NCI-H187 treated with DMSO at 0.1 percent for 48 hours (cell line): ENCODE measurements around the gene NME1.
"Not testable (repeated sequence)": the region's sequence is repeated elsewhere in the genome, so short reads cannot be mapped to it uniquely, and the experiment has no call there.

ENCODE experiments used
- DNase-seq: peaks from one replicate; lab custom pipeline; 2025; lab: John Stamatoyannopoulos, UW

Gene NME1

DNA sequence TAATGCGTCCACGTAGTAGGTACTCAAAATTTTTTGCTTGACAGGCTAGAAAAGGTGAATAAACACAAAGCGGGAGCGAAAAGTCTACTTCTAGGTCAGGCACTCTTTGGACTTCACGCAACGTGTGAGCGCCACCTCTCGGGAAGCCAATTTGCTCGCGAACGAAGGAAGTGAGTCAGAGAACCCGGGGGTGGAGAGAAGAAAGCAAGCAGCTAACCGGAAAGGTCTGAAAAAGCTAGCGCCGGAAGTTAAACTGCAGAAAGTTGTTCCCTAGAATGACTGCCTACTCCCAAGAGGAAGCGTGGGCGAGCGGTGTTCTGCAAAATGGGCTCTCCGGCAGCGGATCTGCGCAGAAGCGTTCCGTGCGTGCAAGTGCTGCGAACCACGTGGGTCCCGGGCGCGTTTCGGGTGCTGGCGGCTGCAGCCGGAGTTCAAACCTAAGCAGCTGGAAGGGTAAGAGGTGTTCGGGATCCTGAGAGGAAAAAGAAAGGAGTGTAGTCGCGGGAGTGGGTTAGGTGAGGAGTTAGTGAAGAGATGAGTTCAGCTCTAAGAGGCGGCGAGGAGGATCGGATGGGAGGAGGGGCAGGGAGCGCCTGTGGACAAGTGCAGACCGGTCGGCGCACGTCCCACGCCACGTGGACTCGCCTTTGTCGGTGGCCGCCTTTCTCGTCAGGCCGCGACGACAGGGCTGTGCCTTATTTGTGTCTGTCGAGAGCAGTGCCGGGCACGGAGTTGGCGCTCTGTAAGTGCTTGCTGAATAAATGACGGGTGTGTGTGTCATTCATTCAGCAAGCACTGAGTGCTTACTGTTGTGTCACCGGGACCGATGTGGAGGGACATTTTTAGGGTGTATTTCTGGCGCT lies at the start of gene NME1:
TSS of gene NME1 (plus strand) at position 350 of the 863 bp plus-strand sequence. CDS start 2,096 bp downstream, outside the sequence.
- peak; percentile 95 for DNase-seq

- DNase-seq, result no peak
Observed at GRCh38 chr17:51107778-51108177, 45.6 kb upstream of the NME1 start.

DNA sequence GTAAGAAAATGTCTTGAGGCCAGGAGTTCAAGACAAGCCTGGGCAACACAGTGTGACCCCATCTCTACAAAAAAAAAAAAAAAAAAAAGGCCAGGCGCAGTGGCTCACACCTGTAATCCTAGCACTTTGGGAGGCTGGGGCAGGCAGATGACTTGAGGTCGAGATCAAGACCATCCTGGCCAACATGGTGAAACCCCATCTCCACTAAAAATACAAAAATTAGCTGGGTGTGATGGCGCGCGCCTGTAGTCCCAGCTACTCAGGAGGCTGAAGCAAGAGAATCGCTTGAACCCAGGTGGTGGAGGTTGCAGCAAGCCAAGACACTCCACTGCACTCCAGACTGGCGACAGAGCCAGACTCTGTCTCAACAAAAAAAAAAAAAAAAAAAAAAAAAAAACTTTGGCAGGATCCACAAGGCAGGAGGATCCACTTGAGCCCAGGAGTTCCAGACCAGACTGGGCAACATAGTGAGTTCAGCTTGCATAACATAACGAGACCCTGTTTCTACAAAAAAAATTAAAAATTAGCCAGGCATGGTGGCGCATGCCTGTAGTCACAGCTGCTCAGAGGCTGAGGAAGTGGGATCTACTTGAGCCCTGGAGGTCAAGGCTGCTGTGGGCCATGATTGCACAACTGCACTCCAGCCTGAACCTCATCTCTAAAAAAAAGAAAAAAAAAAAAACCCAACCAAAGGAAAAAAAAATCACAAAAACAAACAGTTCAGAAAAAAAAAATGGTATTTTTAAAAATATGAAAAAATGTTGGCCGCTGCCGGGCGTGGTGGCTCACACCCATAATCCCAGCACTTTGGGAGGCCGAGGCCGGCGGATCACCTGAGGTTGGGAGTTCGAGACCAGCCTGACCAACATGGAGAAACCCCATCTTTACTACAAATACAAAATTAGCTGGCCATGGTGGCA lies 40.8 kb upstream of the NME1 start:
- DNase-seq, result not testable (repeated sequence)

- no peak for DNase-seq
Observed at GRCh38 chr17:51115179-51115578, 38.2 kb upstream of the NME1 start.

GRCh38 chr17:51118330-51119195 lies 34.8 kb upstream of the NME1 start:
- DNase-seq, result peak; percentile 29

DNA sequence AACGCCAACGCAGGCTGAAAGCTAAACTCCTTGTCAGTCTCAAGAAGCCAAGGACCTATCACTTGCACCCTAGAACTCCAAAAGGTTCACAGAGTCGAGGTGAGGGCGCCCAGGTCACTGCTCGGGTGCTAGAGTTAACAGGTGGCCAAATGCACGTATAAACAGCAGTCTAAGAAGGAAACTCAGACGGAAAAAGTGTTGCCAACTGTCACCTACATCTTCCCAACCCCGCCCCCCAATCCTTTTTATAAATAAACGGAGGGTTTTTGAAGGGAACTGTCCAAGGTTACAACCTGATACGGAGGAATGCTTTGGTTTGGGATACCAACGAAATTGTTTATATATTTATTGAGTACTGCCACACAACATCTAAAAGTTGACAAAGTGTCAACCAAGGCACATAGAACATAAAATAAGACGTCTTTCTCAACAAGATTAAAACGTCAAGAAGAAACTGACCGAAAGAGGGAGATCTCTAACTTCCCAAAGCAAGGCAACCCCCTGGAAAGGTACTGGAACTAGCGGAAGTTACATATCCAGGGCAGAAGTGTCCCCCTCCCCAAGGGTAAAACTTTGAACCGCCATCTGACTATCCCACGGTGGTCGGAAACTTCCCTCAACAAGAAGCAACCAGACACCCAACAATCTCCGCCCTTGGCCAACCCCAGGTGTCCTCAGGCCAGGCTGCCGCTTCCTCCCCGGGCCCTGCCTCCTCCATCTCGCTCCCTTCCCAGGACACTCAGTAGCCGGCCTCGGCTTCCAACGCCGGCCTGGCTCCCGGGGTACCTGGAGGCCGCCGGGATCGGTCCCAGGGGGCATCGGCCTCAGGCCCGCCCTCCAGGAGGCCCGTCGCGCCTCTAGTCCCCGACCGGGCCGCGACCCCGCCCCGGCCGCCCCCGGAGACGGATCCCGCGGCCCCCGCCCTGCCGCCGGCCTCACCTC lies 33.7 kb upstream of the NME1 start:
- no peak for DNase-seq

DNA sequence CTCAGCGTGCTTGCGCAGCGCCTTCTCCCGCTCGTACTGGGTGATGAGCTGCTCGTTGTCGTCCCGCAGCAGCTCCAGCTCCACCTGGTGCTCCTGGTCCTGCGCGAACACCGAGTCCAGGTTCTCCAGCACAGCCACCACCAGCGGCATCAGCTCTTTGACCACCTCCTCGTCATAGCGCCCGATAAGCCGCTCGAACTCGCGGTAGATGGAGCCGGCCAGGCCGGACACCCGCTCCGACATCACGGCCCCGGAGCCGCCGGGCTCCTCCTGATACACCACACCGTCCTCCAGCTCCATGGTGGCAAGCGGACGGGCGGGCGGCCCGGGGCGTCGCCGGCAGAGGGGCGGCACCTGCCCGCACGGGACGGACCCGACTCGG lies 33.0 kb upstream of the NME1 start:
- no peak for DNase-seq

DNA sequence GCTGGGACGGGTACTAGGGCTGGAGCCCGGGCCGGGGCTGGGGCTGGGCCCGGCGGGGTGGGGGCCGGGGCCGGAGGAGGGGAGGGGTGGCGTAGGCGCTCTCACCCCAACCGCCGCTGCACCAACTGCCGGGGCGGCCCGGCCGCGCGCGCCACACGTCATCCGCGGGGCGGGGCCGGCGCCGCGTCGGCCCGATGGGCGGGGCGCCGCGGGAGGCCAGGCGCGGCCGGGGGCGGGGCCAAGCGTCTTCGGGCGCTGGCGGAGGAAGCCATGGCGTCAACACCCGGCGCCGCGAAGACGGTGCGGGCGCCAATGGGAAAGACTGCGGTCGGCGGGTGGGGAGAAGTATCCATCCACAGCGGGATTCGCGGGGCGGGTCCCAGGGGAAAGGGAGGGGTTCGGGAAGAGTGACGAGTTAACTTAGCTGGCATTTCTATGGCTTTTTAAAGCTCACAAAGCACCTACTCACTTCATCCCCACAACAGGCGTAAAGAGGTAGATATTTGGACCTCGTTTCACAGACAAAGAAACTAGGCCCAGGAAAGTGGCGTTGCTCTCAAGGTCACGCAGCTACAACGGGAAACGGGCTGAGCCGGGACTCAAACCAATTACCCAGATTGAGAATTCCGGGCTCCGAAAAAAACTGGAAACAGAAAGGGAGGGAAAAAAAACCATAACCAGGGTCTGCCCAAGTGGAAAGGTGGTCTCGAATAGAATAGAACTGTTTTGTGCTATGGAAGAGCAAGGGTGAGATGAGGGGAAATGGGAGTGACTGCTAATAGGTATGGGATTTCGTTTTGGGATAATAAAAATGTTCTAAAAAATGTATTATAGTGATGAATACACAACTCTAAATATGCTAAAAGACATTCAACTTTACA lies 32.4 kb upstream of the NME1 start, which contains the start of gene SPAG9:
TSS of gene SPAG9 (minus strand) at position 130 of the 881 bp plus-strand sequence. CDS start 212 bp downstream, outside the sequence.
- DNase-seq, result peak; percentile 62

GRCh38 chr17:51121620-51122472 lies 31.5 kb upstream of the NME1 start:
- peak; percentile 7 for DNase-seq

DNA sequence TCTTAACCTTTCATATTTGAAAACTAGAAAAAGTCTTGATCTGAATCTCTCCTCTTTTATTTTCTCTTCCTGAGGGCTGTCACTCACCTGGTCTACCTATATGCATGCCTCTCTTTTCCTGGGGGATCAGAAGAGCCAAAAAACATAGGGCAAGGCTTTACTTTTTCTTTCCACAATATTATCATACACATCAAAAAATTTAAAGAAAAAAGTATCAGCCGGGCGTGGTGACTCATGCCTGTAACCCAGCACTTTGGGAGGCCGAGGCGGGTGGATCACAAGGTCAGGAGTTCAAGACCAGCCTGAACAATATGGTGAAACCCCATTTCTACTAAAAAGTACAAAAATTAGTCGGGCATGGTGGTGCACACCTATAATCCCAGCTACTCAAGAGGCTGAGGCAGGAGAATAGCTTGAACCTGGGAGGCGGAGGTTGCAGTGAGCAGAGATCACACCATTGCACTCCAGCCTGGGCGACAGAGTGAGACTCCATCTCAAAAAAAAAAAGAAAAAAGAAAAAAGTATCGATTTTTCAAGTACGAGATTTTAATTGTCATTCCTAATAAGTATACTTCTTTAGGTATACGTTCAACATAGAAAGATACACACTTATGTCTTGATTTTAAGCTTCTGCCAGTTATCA lies 30.8 kb upstream of the NME1 start:
- not testable (repeated sequence) for DNase-seq

DNA sequence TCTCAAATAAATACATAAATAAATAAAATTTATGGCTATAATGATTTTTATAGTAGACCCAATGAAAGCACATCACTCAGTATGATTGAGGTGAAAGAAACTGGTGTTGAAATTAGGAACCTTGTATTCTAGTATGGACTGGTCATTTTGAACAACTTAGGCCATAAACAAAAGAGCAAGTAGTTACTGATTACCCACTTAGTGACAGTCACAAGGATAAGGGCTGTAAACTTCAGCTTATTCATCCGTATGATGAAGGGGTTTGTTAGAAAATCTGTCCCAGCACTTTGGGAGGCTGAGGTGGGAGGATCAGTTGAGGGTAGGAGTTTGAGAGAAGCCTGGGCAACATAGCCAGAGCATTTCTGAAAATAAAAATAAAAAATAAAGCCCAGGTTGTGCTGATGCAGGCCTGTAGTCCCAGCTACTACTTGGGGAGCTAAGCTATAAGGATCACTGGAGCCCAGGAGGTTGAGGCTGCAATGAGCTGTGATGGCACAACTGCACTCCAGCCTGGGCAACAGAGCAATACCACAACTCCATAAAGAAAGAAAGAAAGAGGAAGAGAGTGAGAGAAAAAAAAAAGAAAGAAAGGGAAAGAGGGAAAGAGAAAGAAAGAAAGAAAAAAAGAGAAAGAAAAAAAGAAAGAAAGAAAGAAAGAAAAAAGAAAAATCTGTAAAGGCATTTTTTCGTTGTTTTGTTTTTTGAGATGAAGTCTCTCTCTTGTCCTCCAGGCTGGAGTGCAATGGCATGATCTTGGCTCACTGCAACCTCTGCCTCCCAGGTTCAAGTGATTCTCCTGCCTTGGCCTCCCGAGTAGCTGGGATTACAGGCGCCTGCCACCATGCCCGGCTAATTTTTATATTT lies 28.5 kb upstream of the NME1 start:
- DNase-seq, result no peak

DNA sequence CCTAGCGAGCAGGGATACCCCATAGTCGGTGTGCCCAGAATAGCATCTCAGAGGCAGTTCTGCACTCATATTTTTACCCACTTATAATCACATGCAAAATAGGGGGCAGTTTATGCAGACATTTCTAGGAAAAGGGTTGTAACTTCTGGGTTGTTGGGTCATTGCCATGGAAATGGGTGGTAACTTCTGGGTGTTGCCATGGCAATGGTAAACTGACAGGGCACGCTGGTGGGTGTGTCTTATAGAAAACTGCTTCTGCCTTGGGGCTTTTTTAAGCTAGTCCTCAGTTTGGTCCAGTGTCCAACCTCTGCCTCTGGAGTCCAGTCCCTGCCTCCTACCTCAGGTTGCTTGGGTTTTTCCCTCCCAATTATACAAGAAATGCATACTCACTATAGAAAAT lies 25.3 kb upstream of the NME1 start:
- DNase-seq, result no peak

- no peak for DNase-seq
Observed at GRCh38 chr17:51132964-51133319, 20.4 kb upstream of the NME1 start.

- no peak for DNase-seq
Observed at GRCh38 chr17:51133365-51133764, 20.0 kb upstream of the NME1 start.

DNA sequence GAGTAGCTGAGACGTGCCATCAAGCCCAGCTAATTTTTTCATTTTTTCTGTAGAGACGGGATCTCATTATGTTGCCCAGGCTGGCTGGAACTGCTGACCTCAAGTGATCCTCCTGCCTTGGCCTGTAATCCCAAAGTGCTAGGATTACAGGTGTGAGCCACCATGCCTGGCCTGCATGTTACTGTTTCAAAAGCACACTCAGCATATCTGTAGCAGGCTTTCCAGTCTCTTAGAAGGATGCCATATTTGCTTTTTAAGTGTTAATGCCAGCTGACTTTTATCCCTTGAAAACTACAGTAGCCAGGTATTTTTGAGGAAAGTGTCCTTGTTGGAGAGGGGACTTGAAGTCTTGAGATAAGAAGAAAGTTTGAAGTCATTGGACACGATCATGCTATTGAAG lies 17.4 kb upstream of the NME1 start:
- no peak for DNase-seq

DNA sequence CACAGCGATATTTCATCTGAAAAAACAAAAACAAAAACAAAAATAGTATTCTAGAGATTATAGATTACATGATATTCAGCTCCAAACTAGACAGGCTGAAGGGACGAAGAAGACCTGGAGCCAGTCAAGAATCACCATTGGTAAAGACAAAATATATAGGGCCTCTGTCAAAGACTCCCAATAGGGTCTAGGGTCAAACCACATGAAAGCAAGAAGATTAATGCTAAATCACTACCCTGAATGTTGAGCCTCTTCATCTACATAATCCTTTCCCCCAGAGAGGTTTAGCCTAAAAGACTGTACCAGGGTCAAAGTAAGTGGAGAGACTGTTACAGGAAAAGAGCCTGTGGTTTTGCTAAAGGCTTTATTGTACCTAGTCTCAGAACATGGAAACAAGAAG lies 10.8 kb upstream of the NME1 start:
- DNase-seq, result no peak
